HepG2 (cell line): ENCODE data around the gene IYD. TPM values are rescaled to one million over a fixed set of nuclear protein-coding genes. Genes with fewer than 3 reads are reported as not detected.

Experiments used
- ATAC-seq: fragments of 200-7000 bp; cut with Tn5 transposase; 3 replicates; pipeline ENCODE4 v1.9.1; 2020; ENCODE audit warnings: mild to moderate bottlenecking, moderate library complexity
- BruUV-seq: library from RNA; stranded (reverse); fragments of 400-500 nt; replicated peaks from 2 replicates; lab custom pipeline; 2021; lab: Mats Ljungman, UMichigan
- CTCF ChIA-PET: fragments of 300-600 bp; formaldehyde crosslinking; extraction: SDS; loops from one replicate; lab custom pipeline; 2021; ENCODE audit warnings: low total read pairs, inconsistent platforms, low intra/inter-chr PET ratio; lab: Yijun Ruan, JAX
- POLR2A ChIA-PET: fragments of 350-600 bp; sonication (Branson Sonifier 250); formaldehyde crosslinking; loops from one replicate; lab custom pipeline; 2020; ENCODE audit warnings: antibody characterized with exemption, inconsistent platforms; lab: Yijun Ruan, JAX
- DNase-seq: peaks from one replicate; pipeline ENCODE4 v3.0.0-alpha.2; 2015; ENCODE audit warnings: low spot score
- FAIRE-seq: peaks from 3 replicates; lab custom pipeline; 2011; peaks lifted over from hg19 to GRCh38; lab: Jason Lieb, UNC
- H2AFZ ChIP-seq: one replicate; pipeline ENCODE4 v1.6.1; 2011; ENCODE audit warnings: low read length, inconsistent platforms
- H3K27ac ChIP-seq: fragments of 300-600 bp; 3 replicates; pipeline ENCODE4 v1.8.0; 2011; ENCODE audit warnings: mixed run types, mild to moderate bottlenecking, mixed read lengths, low read length, inconsistent platforms; ENCODE audit not compliant: insufficient read depth; ENCODE audit errors: extremely low read length
- H3K27me3 ChIP-seq, 2 experiments: fragments of 200-600 bp in 1 of 2; 2 replicates in 1 of 2; 3 replicates in 1 of 2; pipeline versions ENCODE4 v1.6.0 to v1.8.0; 2011; ENCODE audit warnings: low read length in 2 of 2, mild to moderate bottlenecking in 2 of 2, moderate library complexity in 2 of 2, inconsistent platforms in 1 of 2; ENCODE audit not compliant: insufficient read depth in 2 of 2, control insufficient read depth in 1 of 2
- H3K36me3 ChIP-seq, 2 experiments: fragments of 200-600 bp in 1 of 2; replicated peaks in 1 of 2; 2 replicates in 1 of 2; 3 replicates in 1 of 2; pipeline versions ENCODE4 v1.5.1 to v1.8.0; 2011; ENCODE audit warnings: low read length in 2 of 2, inconsistent platforms in 1 of 2; ENCODE audit not compliant: insufficient read depth in 2 of 2, control insufficient read depth in 1 of 2
- H3K4me1 ChIP-seq: 2 replicates; pipeline ENCODE4 v1.5.1; 2012; ENCODE audit warnings: low read length, inconsistent platforms; ENCODE audit not compliant: insufficient read depth
- H3K4me2 ChIP-seq: 2 replicates; pipeline ENCODE4 v1.6.0; 2011; ENCODE audit warnings: low read depth, low read length, inconsistent platforms
- H3K4me3 ChIP-seq, 3 experiments: fragments of 200-600 bp in 1 of 3; sonication (generic), shearing (Covaris generic) in 1 of 3; replicated peaks in 1 of 3; 2 replicates each; pipeline ENCODE4 v1.5.1; 2011 to 2016; ENCODE audit warnings: low read length in 3 of 3, inconsistent platforms in 2 of 3, low read depth in 2 of 3, mild to moderate bottlenecking in 2 of 3, control low read depth in 1 of 3, mixed read lengths in 1 of 3; ENCODE audit not compliant: insufficient read depth in 1 of 3
- H3K79me2 ChIP-seq: one replicate; pipeline ENCODE4 v1.6.1; 2011; ENCODE audit warnings: low read length, inconsistent platforms; ENCODE audit not compliant: insufficient read depth
- H3K9ac ChIP-seq: 2 replicates; pipeline ENCODE4 v1.6.0; 2011; ENCODE audit warnings: mild to moderate bottlenecking, low read depth, low read length, inconsistent platforms; ENCODE audit not compliant: insufficient read depth
- H3K9me3 ChIP-seq: 2 replicates; pipeline ENCODE4 v1.5.1; 2012; ENCODE audit warnings: mild to moderate bottlenecking, low read length
- H4K20me1 ChIP-seq: 2 replicates; pipeline ENCODE4 v1.6.0; 2011; ENCODE audit warnings: inconsistent platforms, mild to moderate bottlenecking, low read length, moderate library complexity; ENCODE audit not compliant: insufficient read depth
- MAFF ChIP-seq: IDR thresholded peaks from 2 replicates; pipeline ENCODE4 v1.6.1; 2011; ENCODE audit warnings: low read depth, low read length, improper control_type of control experiment
- MAFK ChIP-seq, 2 experiments: IDR thresholded peaks in 1 of 2; conservative IDR thresholded peaks in 1 of 2; 2 replicates each; pipeline ENCODE4 v1.6.1; 2011; ENCODE audit warnings: improper control_type of control experiment in 2 of 2, low read length in 2 of 2
- RFX1 ChIP-seq: fragments of 450-650 bp; IDR thresholded peaks from 2 replicates; pipeline ENCODE4 v1.6.1; 2017
- TOE1 ChIP-seq: sonication (generic); formaldehyde crosslinking; IDR thresholded peaks from 2 replicates; pipeline ENCODE4 v1.4.0; 2020; ENCODE audit warnings: mild to moderate bottlenecking, missing genetic modification reagents
- ZXDC ChIP-seq: sonication (generic); formaldehyde crosslinking; IDR thresholded peaks from 2 replicates; pipeline ENCODE4 v1.5.0; 2020; ENCODE audit warnings: mild to moderate bottlenecking, missing genetic modification reagents
- WGBS: methylation state at CpG from one replicate; pipeline ENCODE4 v1.1.6; 2017; ENCODE audit warnings: low lambda C conversion rate; 5-methylcytosine and 5-hydroxymethylcytosine counted together
- in situ Hi-C: cut with HindIII; loops from 2 replicates; pipeline ENCODE4 v1.10.0; 2017; ENCODE audit warnings: low pct_unique_long_range_greater_than_20kb; ENCODE audit not compliant: extremely low pct_ligation_motif_present
- intact Hi-C: fragments of 100-400 bp; cut with micrococcal nuclease; formaldehyde crosslinking; loops from one replicate; pipeline ENCODE4 v1.10.0; 2022; ENCODE audit not compliant: unreplicated experiment
- polyA plus RNA-seq, 8 experiments: library from polyadenylated mRNA; depleted of rRNA in 3 of 8; stranded (reverse) in 7 of 8; unstranded in 1 of 8; fragments of >200 nt; fragmentation: Illumina TruSeq in 4 of 8; extraction: Trizol in 4 of 8; gene quantifications; 2 replicates each; pipeline versions ENCODE4 v1.2.1 to v1.2.3, GENCODE V29; 2011 to 2016; ENCODE audit warnings: low read depth in 4 of 8, missing spikeins in 1 of 8, mixed read lengths in 1 of 8; ENCODE audit not compliant: insufficient read depth in 1 of 8
- total RNA-seq, 5 experiments: library from RNA; depleted of rRNA; stranded (reverse); fragments of >200 nt; fragmentation: Illumina TruSeq; extraction: Trizol; gene quantifications; 2 replicates each; pipeline ENCODE4 v1.2.3, GENCODE V29; 2016; ENCODE audit warnings: low read depth in 1 of 5

IYD gene
- total and polyA plus RNA-seq, 2 of the 13 experiments (the other 11 are each of a cell fraction or from before 2014, with no cell fraction given) = 0.01 to 0.46 TPM

- no peak overlapping the region for H3K4me2 ChIP-seq
- no peak overlapping the region for H2AFZ ChIP-seq
- no peak for FAIRE-seq
- no peaks in the 10 kb centered on the region for H3K9me3 ChIP-seq
- DNase-seq = no peak
- in situ Hi-C loops = loop anchor here (10.0 to 25.0 kb wide), 2 partner anchors 192 to 924 kb away; no protein-coding TSS in a partner anchor
- H3K4me1 ChIP-seq = no peaks in the 10 kb centered on the region
- POLR2A ChIA-PET = no interaction called here
- H3K27ac ChIP-seq = no peak overlapping the region
- no peak for TF ChIP-seq ZXDC (CRISPR knock-in tag)
- TF ChIP-seq MAFF = peak; percentile 69
- peak; percentile 67 to 86 for TF ChIP-seq MAFK (conservative IDR thresholded peaks at IDR 0.05 in 1 of 2, IDR thresholded peaks at IDR 0.05 in 1 of 2; ENCODE audit: low read length in 2 of 2)
- TF ChIP-seq, all 625 proteins: peak for 2
- ATAC-seq = no peak
- intact Hi-C loops = no loop called here
- Histone ChIP-seq H3K9ac (no peak overlapping the region), H3K79me2 (no peaks in the 10 kb centered on the region), H3K4me3 (no peak overlapping the region), H4K20me1 (no peaks in the 10 kb centered on the region), H3K27me3 (peaks cover 0 to 4% of the 10 kb centered on the region in 2 experiments; a peak in 1 of 5 replicates), H3K36me3 (no peaks in the 10 kb centered on the region)
- WGBS = 2% methylated on average over 4 of the region's 4 CpGs
- no TSS peak for BruUV-seq
- CTCF ChIA-PET = no interaction called here
Measured at GRCh38 chr6:150413198-150413597, 44.4 kb downstream of the IYD start.

- H2AFZ ChIP-seq = no peak overlapping the region
- H3K27ac ChIP-seq = no peak overlapping the region
- H3K9ac ChIP-seq = no peak overlapping the region
- H3K9me3 ChIP-seq = no peaks in the 10 kb centered on the region
- POLR2A ChIA-PET = no interaction called here
- CTCF ChIA-PET = no interaction called here
- DNase-seq (no peak), ATAC-seq (no peak), FAIRE-seq (no peak)
- in situ Hi-C loops (loop anchor here (10.0 to 25.0 kb wide), 2 partner anchors 191 to 923 kb away; no protein-coding TSS in a partner anchor), intact Hi-C loops (no loop called here)
- H3K4me3 ChIP-seq = no peak overlapping the region
- no peak overlapping the region for H3K4me2 ChIP-seq
- H3K27me3 ChIP-seq = peaks cover 0 to 4% of the 10 kb centered on the region in 2 experiments; a peak in 1 of 5 replicates
- H3K79me2 ChIP-seq = no peaks in the 10 kb centered on the region
- 15% methylated on average over 3 of the region's 3 CpGs for WGBS
- no TSS peak for BruUV-seq
- no peaks in the 10 kb centered on the region for H3K36me3 ChIP-seq
- TF ChIP-seq RFX1 (peak; percentile 52), TOE1 (CRISPR knock-in tag) (no peak)
- H3K4me1 ChIP-seq = no peaks in the 10 kb centered on the region
- no peaks in the 10 kb centered on the region for H4K20me1 ChIP-seq
Measured at GRCh38 chr6:150413781-150414281, 45.0 kb downstream of the IYD start.
